Spleen (tissue), 11 donors: ENCODE data around the gene MACROD2. TPM values are rescaled to one million over a fixed set of nuclear protein-coding genes. Genes with fewer than 3 reads are reported as not detected.

Experiments used
- DNase-seq: peaks from one replicate; pipeline ENCODE4 v3.0.0-alpha.2; 2020
- H3K27ac ChIP-seq, 8 donors: fragments of 200-600 bp; sonication (generic) in 7 of 8; 1 replicate in 4 of 8; 2 replicates in 4 of 8; pipeline versions ENCODE4 v1.5.0 to v1.8.0; 2016 to 2021; ENCODE audit warnings: inconsistent platforms in 4 of 8, mild to moderate bottlenecking in 4 of 8, moderate library complexity in 1 of 8
- H3K27me3 ChIP-seq, 7 donors: fragments of 200-600 bp; sonication (generic) in 6 of 7; replicated peaks in 1 of 7; 1 replicate in 4 of 7; 2 replicates in 3 of 7; pipeline versions ENCODE4 v1.5.0 to v1.8.0; 2016 to 2021; ENCODE audit warnings: inconsistent platforms in 3 of 7, mild to moderate bottlenecking in 1 of 7
- H3K36me3 ChIP-seq, 6 donors: fragments of 200-600 bp; sonication (generic) in 5 of 6; 1 replicate in 4 of 6; 2 replicates in 2 of 6; pipeline versions ENCODE4 v1.5.0 to v1.8.0; 2016 to 2021; ENCODE audit warnings: inconsistent platforms in 2 of 6
- H3K4me1 ChIP-seq, 6 donors: fragments of 200-600 bp; sonication (generic) in 5 of 6; 1 replicate in 3 of 6; 2 replicates in 3 of 6; pipeline versions ENCODE4 v1.5.0 to v1.8.0; 2016 to 2021; ENCODE audit warnings: inconsistent platforms in 3 of 6
- H3K4me3 ChIP-seq, 8 donors: fragments of 200-600 bp; sonication (generic) in 7 of 8; 1 replicate in 4 of 8; 2 replicates in 4 of 8; pipeline versions ENCODE4 v1.5.0 to v1.8.0; 2016 to 2021; ENCODE audit warnings: inconsistent platforms in 4 of 8, mild to moderate bottlenecking in 4 of 8, moderate library complexity in 2 of 8
- H3K9me3 ChIP-seq, 8 donors: fragments of 200-600 bp; sonication (generic) in 7 of 8; 1 replicate in 4 of 8; 2 replicates in 4 of 8; pipeline versions ENCODE4 v1.5.0 to v1.8.0; 2016 to 2021; ENCODE audit warnings: inconsistent platforms in 4 of 8
- CTCF ChIP-seq, 11 experiments: fragments of 200-600 bp in 7 of 11; fragments of 450-650 bp in 4 of 11; sonication (generic) in 4 of 11; IDR thresholded peaks in 8 of 11; conservative IDR thresholded peaks in 3 of 11; 1 replicate in 7 of 11; 2 replicates in 4 of 11; pipeline versions ENCODE4 v1.4.0 to v1.8.0; 2016 to 2021; ENCODE audit warnings: antibody characterized with exemption in 11 of 11, inconsistent platforms in 4 of 11, mild to moderate bottlenecking in 1 of 11
- POLR2A ChIP-seq, 3 donors: fragments of 450-650 bp; IDR thresholded peaks; one replicate each; pipeline ENCODE4 v1.5.1; 2017; ENCODE audit warnings: antibody characterized with exemption in 3 of 3, mild to moderate bottlenecking in 1 of 3
- POLR2AphosphoS5 ChIP-seq, 3 donors: sonication (generic); formaldehyde crosslinking; IDR thresholded peaks; one replicate each; pipeline ENCODE4 v1.5.1; 2017; ENCODE audit warnings: antibody characterized with exemption in 3 of 3
- WGBS, 5 donors: extraction: QIAGEN DNeasy Blood & Tissue Kit in 3 of 5; methylation state at CpG; one replicate each; pipeline versions ENCODE4 v1.1.5 to v1.1.7; 2013 to 2018; 5-methylcytosine and 5-hydroxymethylcytosine counted together
- intact Hi-C: fragments of 100-400 bp; cut with DNase I; formaldehyde crosslinking; loops from one replicate; pipeline ENCODE4 v1.15.0; 2023; ENCODE audit warnings: low total_unique reads
- polyA plus RNA-seq, 3 donors: library from polyadenylated mRNA; stranded (reverse); fragments of 200-250 nt; gene quantifications; one replicate each; pipeline ENCODE4 v1.2.1, GENCODE V29; 2013
- total RNA-seq, 7 donors: library from RNA; depleted of rRNA in 3 of 7; stranded (reverse); fragments of >200 nt in 3 of 7; fragmentation: NEBNext Ultra II Directional in 4 of 7; extraction: Animal tissue kit (Norgen Biotek cat#: 25700) in 4 of 7; gene quantifications; one replicate each; pipeline versions ENCODE4 v1.1.0 to v1.2.1, GENCODE V29; 2016 to 2021
- donor health status: healthy with polysubstance abuse.
- donor health status: DM: no; HTN: no; CAD: no; lungs with moderate emphysema.
- donor health status: DM: no; HTN: no; CAD: no.
- donor health status: Bipolar disorder and iron deficiency.
- donor health status: healthy.
- donor health status: DM: no; HTN: no; CAD: no.
- donor health status: DM: yes; HTN: yes; CAD: no.

Gene MACROD2
- total and polyA plus RNA-seq, 10 donors, result 1.5 to 4.7 (median 3.4) TPM

- no peak overlapping the region for H3K4me3 ChIP-seq
- H3K4me1 ChIP-seq, result no peaks in the 10 kb centered on the region
- H3K27me3 ChIP-seq, result no peaks in the 10 kb centered on the region
- H3K36me3 ChIP-seq, result no peaks in the 10 kb centered on the region
- intact Hi-C loops, result no loop called here
- H3K27ac ChIP-seq, result no peak overlapping the region
- 70 to 90% (median 78%) methylated on average over 2 of the region's 2 CpGs for WGBS, 5 donors
- TF ChIP-seq POLR2A (IDR thresholded peaks at IDR 0.05) (no peak), CTCF (IDR thresholded peaks at IDR 0.05 in 8 of 11, conservative IDR thresholded peaks at IDR 0.05 in 3 of 11) (no peak)
- H3K9me3 ChIP-seq, result peaks cover 3 to 26% (median 14%) of the 10 kb centered on the region in 8 donors
- DNase-seq, result no peak
Measured at GRCh38 chr20:14589383-14589782, 594.1 kb downstream of the MACROD2 start.

- no peak for DNase-seq
- Histone ChIP-seq H3K9me3 (peaks cover 0 to 14% (median 4%) of the 10 kb centered on the region in 8 donors), H3K4me1 (no peaks in the 10 kb centered on the region), H3K27ac (no peak overlapping the region), H3K36me3 (no peaks in the 10 kb centered on the region), H3K27me3 (no peaks in the 10 kb centered on the region), H3K4me3 (no peak overlapping the region)
- intact Hi-C loops, result no loop called here
- no peak for TF ChIP-seq POLR2AphosphoS5 (IDR thresholded peaks at IDR 0.05)
- no peak for TF ChIP-seq CTCF (IDR thresholded peaks at IDR 0.05 in 8 of 11, conservative IDR thresholded peaks at IDR 0.05 in 3 of 11)
- TF ChIP-seq POLR2A (IDR thresholded peaks at IDR 0.05), result no peak
- WGBS, 5 donors, result 83 to 91% (median 86%) methylated on average over 8 of the region's 8 CpGs
Measured at GRCh38 chr20:14595051-14595450, 599.7 kb downstream of the MACROD2 start.

GRCh38 chr20:14597206-14597715, 601.9 kb downstream of the MACROD2 start:
- intact Hi-C loops, result no loop called here
- H3K27me3 ChIP-seq, result no peaks in the 10 kb centered on the region
- H3K36me3 ChIP-seq, result no peaks in the 10 kb centered on the region
- H3K27ac ChIP-seq, result no peak overlapping the region
- peaks cover 0 to 7% (median 0%) of the 10 kb centered on the region in 8 donors for H3K9me3 ChIP-seq
- H3K4me1 ChIP-seq, result no peaks in the 10 kb centered on the region
- no peak for DNase-seq
- H3K4me3 ChIP-seq, result no peak overlapping the region
- no peak for TF ChIP-seq POLR2AphosphoS5 (IDR thresholded peaks at IDR 0.05)
- TF ChIP-seq CTCF (IDR thresholded peaks at IDR 0.05 in 8 of 11, conservative IDR thresholded peaks at IDR 0.05 in 3 of 11), result no peak
- no peak for TF ChIP-seq POLR2A (IDR thresholded peaks at IDR 0.05)

GRCh38 chr20:14599613-14600012, 604.3 kb downstream of the MACROD2 start:
- Histone ChIP-seq H3K27ac (no peak overlapping the region), H3K4me3 (no peak overlapping the region), H3K4me1 (no peaks in the 10 kb centered on the region), H3K9me3 (peaks cover 0 to 6% (median 0%) of the 10 kb centered on the region in 8 donors), H3K36me3 (no peaks in the 10 kb centered on the region), H3K27me3 (no peaks in the 10 kb centered on the region)
- intact Hi-C loops, result no loop called here
- DNase-seq, result no peak
- TF ChIP-seq POLR2A (IDR thresholded peaks at IDR 0.05) (no peak), POLR2AphosphoS5 (IDR thresholded peaks at IDR 0.05) (no peak), CTCF (IDR thresholded peaks at IDR 0.05 in 8 of 11, conservative IDR thresholded peaks at IDR 0.05 in 3 of 11) (no peak)
- 75 to 92% (median 86%) methylated on average over 3 of the region's 3 CpGs for WGBS, 5 donors
